ENCODE data around the gene ZBTB46.

ZBTB46 gene

GRCh38 chr20:63789836-63790571 is 41.1 kb downstream of the ZBTB46 start:
- no peaks in the 10 kb centered on the region for H3K4me1 ChIP-seq (ENCODE audit: control insufficient read depth, insufficient read depth, low read length)
- H3K27ac ChIP-seq (ENCODE audit: extremely low read depth, low read depth, low read length), result no peak overlapping the region
- no peak overlapping the region for H3K4me3 ChIP-seq (ENCODE audit: low read depth, low read length)
- ChIA-PET POLR2A (no interaction called here), CTCF (interaction anchor here (0.5 kb wide), 1 partner anchor 287 kb away, joined by 4 read pairs; no protein-coding TSS in a partner anchor)
- H3K9me3 ChIP-seq (ENCODE audit: control insufficient read depth, insufficient read depth, low read depth, low read length), result no peaks in the 10 kb centered on the region
- peaks cover 0 to 15% of the 10 kb centered on the region in 2 experiments; a peak in 1 of 3 replicates for H3K36me3 ChIP-seq (ENCODE audit: control insufficient read depth in 2 of 2, insufficient read depth in 1 of 2, low read length in 2 of 2)
- TF ChIP-seq ZNF645 (tag by site-specific recombination; IDR thresholded peaks at IDR 0.05) (no peak), ZNF571 (tag by site-specific recombination; IDR thresholded peaks at IDR 0.05) (no peak)

- Histone ChIP-seq H3K9me3 (ENCODE audit: control insufficient read depth, insufficient read depth, low read depth, low read length) (no peaks in the 10 kb centered on the region), H3K4me3 (ENCODE audit: low read depth, low read length) (no peak overlapping the region), H3K27ac (ENCODE audit: extremely low read depth, low read depth, low read length) (no peak overlapping the region), H3K4me1 (ENCODE audit: control insufficient read depth, insufficient read depth, low read length) (no peaks in the 10 kb centered on the region), H3K36me3 (ENCODE audit: control insufficient read depth in 2 of 2, insufficient read depth in 1 of 2, low read length in 2 of 2) (peaks cover 0 to 15% of the 10 kb centered on the region in 2 experiments; a peak in 1 of 3 replicates)
- CTCF ChIA-PET, result interaction anchor here (0.6 to 4.5 kb wide), 3 partner anchors 13 to 77 kb away, joined by 3 to 29 read pairs (median 3); partner anchors contain the start of gene TPD52L2
- POLR2A ChIA-PET, result no interaction called here
- TF ChIP-seq EGR2 (tag by site-specific recombination; IDR thresholded peaks at IDR 0.05; ENCODE audit: low read depth) (peak; percentile 68; the same call in 1 of the 2 replicates), ZFHX2 (tag by site-specific recombination; conservative IDR thresholded peaks at IDR 0.05) (peak; percentile 49; the same call in 1 of the 2 replicates), ZNF202 (tag by site-specific recombination; IDR thresholded peaks at IDR 0.05; ENCODE audit: borderline replicate concordance) (no peak), ZNF335 (tag by site-specific recombination; conservative IDR thresholded peaks at IDR 0.05) (no peak), PRDM1 (tag by site-specific recombination; IDR thresholded peaks at IDR 0.05) (no peak), ZNF658 (tag by site-specific recombination; IDR thresholded peaks at IDR 0.05) (no peak)
Measured at GRCh38 chr20:63787749-63788148, 43.3 kb downstream of the ZBTB46 start.

- ChIA-PET POLR2A (no interaction called here), CTCF (interaction anchor here (0.7 to 4.5 kb wide), 6 partner anchors 12 to 186 kb away, joined by 3 to 29 read pairs (median 5); partner anchors contain the start of gene TPD52L2)
- H3K27ac ChIP-seq (ENCODE audit: extremely low read depth, low read depth, low read length), result no peak overlapping the region
- peaks cover 0 to 15% of the 10 kb centered on the region in 2 experiments; a peak in 1 of 3 replicates for H3K36me3 ChIP-seq (ENCODE audit: control insufficient read depth in 2 of 2, insufficient read depth in 1 of 2, low read length in 2 of 2)
- no peaks in the 10 kb centered on the region for H3K4me1 ChIP-seq (ENCODE audit: control insufficient read depth, insufficient read depth, low read length)
- peak; percentile 100 for TF ChIP-seq ZIC2 (tag by site-specific recombination; IDR thresholded peaks at IDR 0.05)
- TF ChIP-seq ZNF423 (tag by site-specific recombination; IDR thresholded peaks at IDR 0.05), result peak; percentile 62; the same call in 1 of the 2 replicates
- no peak for TF ChIP-seq SP2 (tag by site-specific recombination; IDR thresholded peaks at IDR 0.05)
- H3K4me3 ChIP-seq (ENCODE audit: low read depth, low read length), result no peak overlapping the region
- no peaks in the 10 kb centered on the region for H3K9me3 ChIP-seq (ENCODE audit: control insufficient read depth, insufficient read depth, low read depth, low read length)
Measured at GRCh38 chr20:63787302-63787701, 43.8 kb downstream of the ZBTB46 start.

- H3K4me1 ChIP-seq (ENCODE audit: control insufficient read depth, insufficient read depth, low read length), result no peaks in the 10 kb centered on the region
- ChIA-PET CTCF (interaction anchor here (0.6 to 4.5 kb wide), 9 partner anchors 9 to 188 kb away, joined by 3 to 29 read pairs (median 4); partner anchors contain the start of gene TPD52L2), POLR2A (interaction anchor here (1.8 kb wide), 1 partner anchor 79 kb away, joined by 9 read pairs; the partner anchor contains the start of gene TPD52L2)
- H3K27ac ChIP-seq (ENCODE audit: extremely low read depth, low read depth, low read length), result no peak overlapping the region
- peaks cover 0 to 15% of the 10 kb centered on the region in 2 experiments; a peak in 1 of 3 replicates for H3K36me3 ChIP-seq (ENCODE audit: control insufficient read depth in 2 of 2, insufficient read depth in 1 of 2, low read length in 2 of 2)
- no peak overlapping the region for H3K4me3 ChIP-seq (ENCODE audit: low read depth, low read length)
- no peaks in the 10 kb centered on the region for H3K9me3 ChIP-seq (ENCODE audit: control insufficient read depth, insufficient read depth, low read depth, low read length)
- TF ChIP-seq KLF16 (tag by site-specific recombination; IDR thresholded peaks at IDR 0.05), result no peak
- no peak for TF ChIP-seq ZIC2 (tag by site-specific recombination; IDR thresholded peaks at IDR 0.05)
- TF ChIP-seq ZNF488 (tag by site-specific recombination; IDR thresholded peaks at IDR 0.05), result no peak
- TF ChIP-seq ZNF785 (tag by site-specific recombination; IDR thresholded peaks at IDR 0.05), result no peak
- TF ChIP-seq ZNF843 (tag by site-specific recombination; IDR thresholded peaks at IDR 0.05), result no peak
- no peak for TF ChIP-seq ZNF596 (tag by site-specific recombination; IDR thresholded peaks at IDR 0.05)
- no peak for TF ChIP-seq ZFP69B (tag by site-specific recombination; IDR thresholded peaks at IDR 0.05)
- no peak for TF ChIP-seq ZNF600 (tag by site-specific recombination; IDR thresholded peaks at IDR 0.05)
- TF ChIP-seq ZNF146 (tag by site-specific recombination; IDR thresholded peaks at IDR 0.05), result no peak
- TF ChIP-seq HOXA7 (CRISPR knock-in tag; IDR thresholded peaks at IDR 0.05; ENCODE audit: borderline replicate concordance), result no peak
- TF ChIP-seq BCL11A (tag by site-specific recombination; IDR thresholded peaks at IDR 0.05; ENCODE audit: low read depth), result no peak
- no peak for TF ChIP-seq KLF8 (tag by site-specific recombination; IDR thresholded peaks at IDR 0.05)
- no peak for TF ChIP-seq ZBTB11 (tag by site-specific recombination; conservative IDR thresholded peaks at IDR 0.05; ENCODE audit: low read depth)
Measured at GRCh38 chr20:63785691-63786131, 45.4 kb downstream of the ZBTB46 start.
